Left lung (tissue), 10 donors: ENCODE measurements around the gene ERBB4. TPM values are rescaled to one million over a fixed set of nuclear protein-coding genes. Genes with fewer than 3 reads are reported as not detected.
"Not testable (repeated sequence)": the region's sequence is repeated elsewhere in the genome, so short reads cannot be mapped to it uniquely, and the experiment has no call there.

Source experiments
- ATAC-seq: fragments of 200-7000 bp; cut with Tn5 transposase; one replicate; pipeline ENCODE4 v1.9.1; 2020; ENCODE audit warnings: moderate library complexity
- DNase-seq, 4 donors: peaks; one replicate each; pipeline ENCODE4 v3.0.0-alpha.2; 2013 to 2020
- H3K27ac ChIP-seq, 2 donors: fragments of 200-600 bp; sonication (generic) in 1 of 2; one replicate each; pipeline versions ENCODE4 v1.5.0 to v1.8.0; 2020 to 2021
- H3K27me3 ChIP-seq, 2 donors: fragments of 200-600 bp; sonication (generic) in 1 of 2; one replicate each; pipeline versions ENCODE4 v1.5.0 to v1.8.0; 2020 to 2021
- H3K36me3 ChIP-seq, 2 donors: fragments of 200-600 bp; sonication (generic) in 1 of 2; one replicate each; pipeline versions ENCODE4 v1.5.0 to v1.8.0; 2020 to 2021
- H3K4me1 ChIP-seq, 2 donors: fragments of 200-600 bp; one replicate each; pipeline ENCODE4 v1.8.0; 2021
- H3K4me3 ChIP-seq, 2 donors: fragments of 200-600 bp; sonication (generic) in 1 of 2; one replicate each; pipeline versions ENCODE4 v1.5.0 to v1.8.0; 2020 to 2021; ENCODE audit warnings: mild to moderate bottlenecking in 1 of 2
- H3K9me3 ChIP-seq, 2 donors: fragments of 200-600 bp; sonication (generic) in 1 of 2; one replicate each; pipeline versions ENCODE4 v1.5.0 to v1.8.0; 2020 to 2021
- CTCF ChIP-seq, 2 donors: fragments of 200-600 bp; sonication (generic) in 1 of 2; IDR thresholded peaks; one replicate each; pipeline versions ENCODE4 v1.5.0 to v1.8.0; 2021; ENCODE audit warnings: antibody characterized with exemption in 2 of 2
- intact Hi-C, 2 donors: fragments of 100-400 bp; cut with DNase I; formaldehyde crosslinking; loops; one replicate each; pipeline versions ENCODE4 v1.11.2 to v1.14.2; 2022
- polyA plus RNA-seq, 6 donors: library from polyadenylated mRNA; unstranded; fragments of 120-200 nt; gene quantifications; one replicate each; pipeline ENCODE4 v1.2.1, GENCODE V29; 2013; ENCODE audit not compliant: insufficient read length in 6 of 6
- total RNA-seq, 2 donors: library from RNA; stranded (reverse); fragmentation: NEBNext Ultra II Directional; extraction: Animal tissue kit (Norgen Biotek cat#: 25700); gene quantifications; one replicate each; pipeline ENCODE4 v1.2.1, GENCODE V29; 2021
- donor health status: DM: no; HTN: yes; CAD: no.
- donor health status: DM: no; HTN: no; CAD: no.

The ERBB4 gene
- total and polyA plus RNA-seq, 8 donors = 0.89 to 16.0 (median 1.4) TPM

GRCh38 chr2:212488611-212489010, 50.0 kb downstream of the ERBB4 start:
- no peaks in the 10 kb centered on the region for H3K9me3 ChIP-seq
- no peak overlapping the region for H3K27ac ChIP-seq
- intact Hi-C loops = no loop called here
- no peaks in the 10 kb centered on the region for H3K4me1 ChIP-seq
- no peak for ATAC-seq
- TF ChIP-seq CTCF (IDR thresholded peaks at IDR 0.05) = no peak
- no peak for DNase-seq
- H3K4me3 ChIP-seq = no peak overlapping the region
- H3K36me3 ChIP-seq = no peaks in the 10 kb centered on the region
- H3K27me3 ChIP-seq = no peaks in the 10 kb centered on the region

GRCh38 chr2:212484563-212485080, 54.0 kb downstream of the ERBB4 start:
- H3K4me1 ChIP-seq = no peaks in the 10 kb centered on the region
- no peak for DNase-seq
- no peak for TF ChIP-seq CTCF (IDR thresholded peaks at IDR 0.05)
- no peaks in the 10 kb centered on the region for H3K27me3 ChIP-seq
- no peak overlapping the region for H3K27ac ChIP-seq
- no peaks in the 10 kb centered on the region for H3K9me3 ChIP-seq
- H3K4me3 ChIP-seq = no peak overlapping the region
- intact Hi-C loops = no loop called here
- no peak for ATAC-seq
- no peaks in the 10 kb centered on the region for H3K36me3 ChIP-seq

GRCh38 chr2:212480447-212480846, 58.2 kb downstream of the ERBB4 start:
- ATAC-seq = no peak
- DNase-seq = no peak
- intact Hi-C loops = no loop called here

GRCh38 chr2:212477571-212477970, 61.0 kb downstream of the ERBB4 start:
- intact Hi-C loops = no loop called here
- ATAC-seq (no peak), DNase-seq (no peak)
- H3K36me3 ChIP-seq = no peaks in the 10 kb centered on the region
- no peak overlapping the region for H3K4me3 ChIP-seq
- H3K27ac ChIP-seq = no peak overlapping the region
- H3K27me3 ChIP-seq = no peaks in the 10 kb centered on the region
- H3K4me1 ChIP-seq = no peaks in the 10 kb centered on the region
- no peak for TF ChIP-seq CTCF (IDR thresholded peaks at IDR 0.05)
- no peaks in the 10 kb centered on the region for H3K9me3 ChIP-seq

More at GRCh38 chr2:212480447-212480846, 58.2 kb downstream of the ERBB4 start:
- H3K27ac ChIP-seq = no peak overlapping the region
- no peaks in the 10 kb centered on the region for H3K27me3 ChIP-seq
- H3K4me3 ChIP-seq = no peak overlapping the region
- no peaks in the 10 kb centered on the region for H3K4me1 ChIP-seq
- H3K9me3 ChIP-seq = no peaks in the 10 kb centered on the region
- H3K36me3 ChIP-seq = no peaks in the 10 kb centered on the region
- no peak for TF ChIP-seq CTCF (IDR thresholded peaks at IDR 0.05)

- Histone ChIP-seq H3K9me3 (no peaks in the 10 kb centered on the region), H3K27ac (no peak overlapping the region), H3K36me3 (no peaks in the 10 kb centered on the region), H3K4me1 (no peaks in the 10 kb centered on the region), H3K4me3 (no peak overlapping the region), H3K27me3 (no peaks in the 10 kb centered on the region)
- intact Hi-C loops = no loop called here
- DNase-seq = no peak
- TF ChIP-seq CTCF (IDR thresholded peaks at IDR 0.05) = no peak
- ATAC-seq = no peak
Observed at GRCh38 chr2:212473211-212473610, 65.4 kb downstream of the ERBB4 start.

GRCh38 chr2:212467551-212467950, 71.1 kb downstream of the ERBB4 start:
- intact Hi-C loops, H3K9me3 ChIP-seq, H3K4me3 ChIP-seq, ATAC-seq, H3K4me1 ChIP-seq, H3K36me3 ChIP-seq, H3K27ac ChIP-seq, H3K27me3 ChIP-seq, DNase-seq: not testable (repeated sequence)
